Measurements from ENCODE around the gene SALL2. TPM values are rescaled to one million over a fixed set of nuclear protein-coding genes. Genes with fewer than 3 reads are reported as not detected.
A peak's percentile ranks its signal among the peaks of the same experiment; 100 is the strongest.

The SALL2 gene
- total RNA-seq, 1 experiment from 2014 or later, result 239 TPM

DNA sequence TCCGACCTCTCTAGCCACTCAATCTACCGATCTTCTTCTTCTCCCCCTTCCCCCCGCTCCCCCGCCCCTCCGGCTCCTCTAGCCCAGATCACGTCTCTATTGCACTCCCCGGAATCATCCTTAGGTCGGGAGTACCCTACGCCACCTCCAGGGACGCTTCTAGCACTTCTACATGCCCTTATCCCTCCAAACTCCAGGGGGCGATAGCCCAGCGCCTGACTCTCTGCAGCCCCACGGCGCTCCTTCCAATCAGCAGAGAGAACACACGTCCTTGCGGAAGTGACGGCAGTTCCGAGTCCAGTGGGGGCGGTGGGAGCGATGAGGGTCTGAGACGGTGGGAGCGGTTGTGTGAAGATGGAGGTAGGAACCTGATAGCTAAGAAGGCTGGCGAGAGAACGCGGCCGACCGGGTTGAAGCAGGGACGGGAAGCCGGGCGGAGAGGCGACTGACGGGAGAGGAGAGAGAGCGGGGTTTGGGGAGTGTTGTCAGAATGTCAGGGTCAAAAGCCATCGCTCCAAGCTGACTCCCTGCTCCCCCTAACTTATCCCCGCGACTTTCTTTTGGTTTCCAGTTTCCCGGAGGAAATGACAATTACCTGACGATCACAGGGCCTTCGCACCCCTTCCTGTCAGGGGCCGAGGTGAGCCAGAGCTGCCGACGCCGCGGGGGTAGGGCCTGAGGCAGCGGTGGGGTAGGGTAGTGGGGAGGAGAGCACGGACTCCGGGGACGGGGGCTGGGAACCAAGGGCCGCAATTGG lies 49.0 kb downstream of the SALL2 start, which contains the start of the genes RAB2B and TOX4 (continued):
- TF ChIP-seq ZNF512 (CRISPR knock-in tag; IDR thresholded peaks at IDR 0.05; ENCODE audit: borderline replicate concordance) (no peak), CTCF (IDR thresholded peaks at IDR 0.05) (peak; percentile 78), NR1H2 (CRISPR knock-in tag; IDR thresholded peaks at IDR 0.05) (no peak), OVOL2 (CRISPR knock-in tag; IDR thresholded peaks at IDR 0.05; ENCODE audit: borderline replicate concordance) (no peak), ZNF671 (CRISPR knock-in tag; IDR thresholded peaks at IDR 0.05) (no peak), SMAD3 (CRISPR knock-in tag; IDR thresholded peaks at IDR 0.05; ENCODE audit: borderline replicate concordance) (no peak), ZNF263 (CRISPR knock-in tag; IDR thresholded peaks at IDR 0.05; ENCODE audit: low read depth) (no peak), TEAD4 (CRISPR knock-in tag; IDR thresholded peaks at IDR 0.05) (no peak), SMAD4 (CRISPR knock-in tag; IDR thresholded peaks at IDR 0.05) (no peak), FOXJ3 (CRISPR knock-in tag; IDR thresholded peaks at IDR 0.05; ENCODE audit: borderline replicate concordance) (no peak), CREM (CRISPR knock-in tag; IDR thresholded peaks at IDR 0.05) (peak; percentile 95), SP1 (CRISPR knock-in tag; conservative IDR thresholded peaks at IDR 0.05) (peak; percentile 74), NR3C1 (CRISPR knock-in tag; conservative IDR thresholded peaks at IDR 0.05; ENCODE audit: low read depth) (no peak), JAZF1 (CRISPR knock-in tag; IDR thresholded peaks at IDR 0.05) (no peak), ELF4 (CRISPR knock-in tag; IDR thresholded peaks at IDR 0.05; ENCODE audit: low read depth) (no peak), PREB (CRISPR knock-in tag; IDR thresholded peaks at IDR 0.05; ENCODE audit: borderline replicate concordance) (no peak), RELA (CRISPR knock-in tag; IDR thresholded peaks at IDR 0.05; ENCODE audit: borderline replicate concordance) (no peak), ESRRA (CRISPR knock-in tag; IDR thresholded peaks at IDR 0.05; ENCODE audit: borderline replicate concordance) (no peak)
- TF ChIP-seq, protein P1, sequence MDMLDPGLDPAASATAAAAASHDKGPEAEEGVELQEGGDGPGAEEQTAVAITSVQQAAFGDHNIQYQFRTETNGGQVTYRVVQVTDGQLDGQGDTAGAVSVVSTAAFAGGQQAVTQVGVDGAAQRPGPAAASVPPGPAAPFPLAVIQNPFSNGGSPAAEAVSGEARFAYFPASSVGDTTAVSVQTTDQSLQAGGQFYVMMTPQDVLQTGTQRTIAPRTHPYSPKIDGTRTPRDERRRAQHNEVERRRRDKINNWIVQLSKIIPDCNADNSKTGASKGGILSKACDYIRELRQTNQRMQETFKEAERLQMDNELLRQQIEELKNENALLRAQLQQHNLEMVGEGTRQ (CRISPR knock-in tag; IDR thresholded peaks at IDR 0.05), result no peak
- TF ChIP-seq, protein P2, sequence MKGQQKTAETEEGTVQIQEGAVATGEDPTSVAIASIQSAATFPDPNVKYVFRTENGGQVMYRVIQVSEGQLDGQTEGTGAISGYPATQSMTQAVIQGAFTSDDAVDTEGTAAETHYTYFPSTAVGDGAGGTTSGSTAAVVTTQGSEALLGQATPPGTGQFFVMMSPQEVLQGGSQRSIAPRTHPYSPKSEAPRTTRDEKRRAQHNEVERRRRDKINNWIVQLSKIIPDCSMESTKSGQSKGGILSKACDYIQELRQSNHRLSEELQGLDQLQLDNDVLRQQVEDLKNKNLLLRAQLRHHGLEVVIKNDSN (CRISPR knock-in tag; IDR thresholded peaks at IDR 0.05), result no peak
- TF ChIP-seq, protein P3, sequence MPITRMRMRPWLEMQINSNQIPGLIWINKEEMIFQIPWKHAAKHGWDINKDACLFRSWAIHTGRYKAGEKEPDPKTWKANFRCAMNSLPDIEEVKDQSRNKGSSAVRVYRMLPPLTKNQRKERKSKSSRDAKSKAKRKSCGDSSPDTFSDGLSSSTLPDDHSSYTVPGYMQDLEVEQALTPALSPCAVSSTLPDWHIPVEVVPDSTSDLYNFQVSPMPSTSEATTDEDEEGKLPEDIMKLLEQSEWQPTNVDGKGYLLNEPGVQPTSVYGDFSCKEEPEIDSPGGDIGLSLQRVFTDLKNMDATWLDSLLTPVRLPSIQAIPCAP (CRISPR knock-in tag; IDR thresholded peaks at IDR 0.05), result no peak
- TF ChIP-seq, protein P4, sequence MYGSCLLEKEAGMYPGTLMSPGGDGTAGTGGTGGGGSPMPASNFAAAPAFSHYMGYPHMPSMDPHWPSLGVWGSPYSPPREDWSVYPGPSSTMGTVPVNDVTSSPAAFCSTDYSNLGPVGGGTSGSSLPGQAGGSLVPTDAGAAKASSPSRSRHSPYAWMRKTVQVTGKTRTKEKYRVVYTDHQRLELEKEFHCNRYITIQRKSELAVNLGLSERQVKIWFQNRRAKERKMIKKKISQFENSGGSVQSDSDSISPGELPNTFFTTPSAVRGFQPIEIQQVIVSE (CRISPR knock-in tag; IDR thresholded peaks at IDR 0.05; ENCODE audit: borderline replicate concordance), result no peak
- TF ChIP-seq, protein P5, sequence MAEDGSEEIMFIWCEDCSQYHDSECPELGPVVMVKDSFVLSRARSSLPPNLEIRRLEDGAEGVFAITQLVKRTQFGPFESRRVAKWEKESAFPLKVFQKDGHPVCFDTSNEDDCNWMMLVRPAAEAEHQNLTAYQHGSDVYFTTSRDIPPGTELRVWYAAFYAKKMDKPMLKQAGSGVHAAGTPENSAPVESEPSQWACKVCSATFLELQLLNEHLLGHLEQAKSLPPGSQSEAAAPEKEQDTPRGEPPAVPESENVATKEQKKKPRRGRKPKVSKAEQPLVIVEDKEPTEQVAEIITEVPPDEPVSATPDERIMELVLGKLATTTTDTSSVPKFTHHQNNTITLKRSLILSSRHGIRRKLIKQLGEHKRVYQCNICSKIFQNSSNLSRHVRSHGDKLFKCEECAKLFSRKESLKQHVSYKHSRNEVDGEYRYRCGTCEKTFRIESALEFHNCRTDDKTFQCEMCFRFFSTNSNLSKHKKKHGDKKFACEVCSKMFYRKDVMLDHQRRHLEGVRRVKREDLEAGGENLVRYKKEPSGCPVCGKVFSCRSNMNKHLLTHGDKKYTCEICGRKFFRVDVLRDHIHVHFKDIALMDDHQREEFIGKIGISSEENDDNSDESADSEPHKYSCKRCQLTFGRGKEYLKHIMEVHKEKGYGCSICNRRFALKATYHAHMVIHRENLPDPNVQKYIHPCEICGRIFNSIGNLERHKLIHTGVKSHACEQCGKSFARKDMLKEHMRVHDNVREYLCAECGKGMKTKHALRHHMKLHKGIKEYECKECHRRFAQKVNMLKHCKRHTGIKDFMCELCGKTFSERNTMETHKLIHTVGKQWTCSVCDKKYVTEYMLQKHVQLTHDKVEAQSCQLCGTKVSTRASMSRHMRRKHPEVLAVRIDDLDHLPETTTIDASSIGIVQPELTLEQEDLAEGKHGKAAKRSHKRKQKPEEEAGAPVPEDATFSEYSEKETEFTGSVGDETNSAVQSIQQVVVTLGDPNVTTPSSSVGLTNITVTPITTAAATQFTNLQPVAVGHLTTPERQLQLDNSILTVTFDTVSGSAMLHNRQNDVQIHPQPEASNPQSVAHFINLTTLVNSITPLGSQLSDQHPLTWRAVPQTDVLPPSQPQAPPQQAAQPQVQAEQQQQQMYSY (CRISPR knock-in tag; IDR thresholded peaks at IDR 0.05), result no peak
- TF ChIP-seq, protein P6, sequence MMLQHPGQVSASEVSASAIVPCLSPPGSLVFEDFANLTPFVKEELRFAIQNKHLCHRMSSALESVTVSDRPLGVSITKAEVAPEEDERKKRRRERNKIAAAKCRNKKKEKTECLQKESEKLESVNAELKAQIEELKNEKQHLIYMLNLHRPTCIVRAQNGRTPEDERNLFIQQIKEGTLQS (CRISPR knock-in tag; conservative IDR thresholded peaks at IDR 0.05), result no peak
- TF ChIP-seq, protein P7, sequence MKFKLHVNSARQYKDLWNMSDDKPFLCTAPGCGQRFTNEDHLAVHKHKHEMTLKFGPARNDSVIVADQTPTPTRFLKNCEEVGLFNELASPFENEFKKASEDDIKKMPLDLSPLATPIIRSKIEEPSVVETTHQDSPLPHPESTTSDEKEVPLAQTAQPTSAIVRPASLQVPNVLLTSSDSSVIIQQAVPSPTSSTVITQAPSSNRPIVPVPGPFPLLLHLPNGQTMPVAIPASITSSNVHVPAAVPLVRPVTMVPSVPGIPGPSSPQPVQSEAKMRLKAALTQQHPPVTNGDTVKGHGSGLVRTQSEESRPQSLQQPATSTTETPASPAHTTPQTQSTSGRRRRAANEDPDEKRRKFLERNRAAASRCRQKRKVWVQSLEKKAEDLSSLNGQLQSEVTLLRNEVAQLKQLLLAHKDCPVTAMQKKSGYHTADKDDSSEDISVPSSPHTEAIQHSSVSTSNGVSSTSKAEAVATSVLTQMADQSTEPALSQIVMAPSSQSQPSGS (CRISPR knock-in tag; IDR thresholded peaks at IDR 0.05; ENCODE audit: borderline replicate concordance, low read depth), result no peak
